Left ventricle myocardium inferior (tissue), 1 donor: ENCODE measurements around the gene VWC2L. TPM values are rescaled to one million over a fixed set of nuclear protein-coding genes. Genes with fewer than 3 reads are reported as not detected.

ENCODE experiments used
- DNase-seq: peaks from one replicate; pipeline ENCODE4 v3.0.0-alpha.2; 2020
- H3K27ac ChIP-seq: fragments of 200-600 bp; replicated peaks from 2 replicates; pipeline ENCODE4 v1.8.0; 2021
- H3K27me3 ChIP-seq: fragments of 200-600 bp; 2 replicates; pipeline ENCODE4 v1.8.0; 2021; ENCODE audit warnings: low read depth
- H3K36me3 ChIP-seq: fragments of 200-600 bp; 2 replicates; pipeline ENCODE4 v1.8.0; 2021
- H3K4me1 ChIP-seq: fragments of 200-600 bp; 2 replicates; pipeline ENCODE4 v1.8.0; 2021
- H3K4me3 ChIP-seq: fragments of 200-600 bp; 2 replicates; pipeline ENCODE4 v1.8.0; 2021; ENCODE audit warnings: mild to moderate bottlenecking, moderate library complexity
- H3K9me3 ChIP-seq: fragments of 200-600 bp; replicated peaks from 2 replicates; pipeline ENCODE4 v1.8.0; 2021
- CTCF ChIP-seq: fragments of 200-600 bp; IDR thresholded peaks from 2 replicates; pipeline ENCODE4 v1.8.0; 2021; ENCODE audit warnings: antibody characterized with exemption, mild to moderate bottlenecking, borderline replicate concordance
- intact Hi-C: fragments of 100-400 bp; cut with micrococcal nuclease; formaldehyde crosslinking; loops from one replicate; pipeline ENCODE4 v1.11.0; 2022
- total RNA-seq: library from RNA; stranded (reverse); fragmentation: NEBNext Ultra II Directional; extraction: Animal tissue kit (Norgen Biotek cat#: 25700); gene quantifications from one replicate; pipeline ENCODE4 v1.2.1, GENCODE V29; 2021
- donor health status: DM: no; HTN: yes; CAD: no; lungs with severe emphysema.

Gene VWC2L
- total RNA-seq, 1 donor from 2014 or later: not detected

- Histone ChIP-seq H3K27ac (no peak overlapping the region), H3K27me3 (no peaks in the 10 kb centered on the region), H3K4me1 (no peaks in the 10 kb centered on the region), H3K4me3 (no peak overlapping the region), H3K9me3 (no peaks in the 10 kb centered on the region), H3K36me3 (no peaks in the 10 kb centered on the region)
- TF ChIP-seq CTCF: no peak
- no peak for DNase-seq
- intact Hi-C loops: no loop called here
Observed at GRCh38 chr2:214410128-214410775, 602 bp upstream of the VWC2L start.

DNA sequence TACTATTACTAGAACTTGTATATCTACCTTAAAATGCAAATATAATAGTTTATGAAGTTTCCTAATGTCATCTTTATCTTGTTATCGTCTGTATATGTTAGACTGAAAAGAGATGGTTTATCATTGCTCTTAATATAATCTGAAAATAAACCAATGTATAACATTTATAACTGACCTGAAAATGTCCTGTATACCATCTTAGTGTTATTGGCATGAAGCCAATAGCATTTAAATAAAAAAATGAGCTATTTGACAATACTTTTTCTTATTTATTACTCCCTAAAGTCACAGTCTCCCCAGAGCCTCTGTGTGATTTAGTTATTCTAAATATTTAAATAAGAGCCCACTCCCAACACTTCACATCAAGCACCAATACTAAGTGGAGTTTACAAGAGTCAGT lies 1.8 kb downstream of the VWC2L start:
- H3K27ac ChIP-seq: no peak overlapping the region
- H3K9me3 ChIP-seq: no peaks in the 10 kb centered on the region
- no peaks in the 10 kb centered on the region for H3K27me3 ChIP-seq
- no peak for TF ChIP-seq CTCF
- H3K36me3 ChIP-seq: no peaks in the 10 kb centered on the region
- DNase-seq: no peak
- intact Hi-C loops: no loop called here
- no peaks in the 10 kb centered on the region for H3K4me1 ChIP-seq
- H3K4me3 ChIP-seq: no peak overlapping the region

GRCh38 chr2:214436470-214436869 lies 25.6 kb downstream of the VWC2L start:
- intact Hi-C loops: no loop called here
- Histone ChIP-seq H3K36me3 (no peaks in the 10 kb centered on the region), H3K4me1 (no peaks in the 10 kb centered on the region), H3K9me3 (no peaks in the 10 kb centered on the region), H3K27ac (no peak overlapping the region), H3K27me3 (no peaks in the 10 kb centered on the region), H3K4me3 (no peak overlapping the region)
- no peak for TF ChIP-seq CTCF
- no peak for DNase-seq

DNA sequence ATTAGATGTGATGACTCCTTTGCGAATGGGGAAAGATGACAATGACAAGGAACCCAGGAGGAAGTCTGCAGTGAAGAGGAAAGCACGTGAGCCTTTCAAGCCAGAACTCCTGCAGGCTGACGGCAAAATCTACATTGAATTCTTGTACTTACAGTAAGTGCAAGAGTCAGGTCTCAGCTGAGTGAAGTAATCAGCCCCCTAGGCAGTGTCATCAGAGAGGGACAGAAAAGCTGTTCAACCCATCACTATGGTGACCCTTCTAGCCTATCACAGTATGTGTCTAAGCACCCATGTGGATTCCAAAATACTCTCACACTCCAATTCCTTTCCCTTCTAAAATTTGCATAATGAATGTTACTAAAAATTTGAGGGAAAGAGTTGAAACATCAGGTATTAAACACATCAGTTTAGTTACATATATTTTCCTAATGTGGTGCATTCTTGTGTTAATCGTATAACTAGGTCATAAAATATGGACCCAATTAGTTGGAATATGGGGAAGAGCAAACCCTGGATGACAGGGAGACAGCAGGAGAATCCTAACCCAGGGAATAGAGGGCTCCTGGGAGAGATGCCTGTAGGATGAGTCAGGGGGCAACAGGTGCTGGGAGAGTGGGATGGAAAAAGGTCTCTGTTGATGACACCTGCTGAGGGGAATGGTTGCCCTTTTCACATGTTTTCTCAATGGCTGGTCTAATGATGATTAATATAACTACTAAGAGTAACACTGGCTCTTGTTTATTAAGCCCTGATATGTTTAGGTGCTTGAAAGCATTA lies 39.5 kb downstream of the VWC2L start:
- Histone ChIP-seq H3K9me3 (peaks cover 6% of the 10 kb centered on the region), H3K4me3 (no peak overlapping the region), H3K36me3 (no peaks in the 10 kb centered on the region), H3K4me1 (no peaks in the 10 kb centered on the region), H3K27me3 (no peaks in the 10 kb centered on the region), H3K27ac (no peak overlapping the region)
- no peak for TF ChIP-seq CTCF
- no peak for DNase-seq
- intact Hi-C loops: no loop called here

DNA sequence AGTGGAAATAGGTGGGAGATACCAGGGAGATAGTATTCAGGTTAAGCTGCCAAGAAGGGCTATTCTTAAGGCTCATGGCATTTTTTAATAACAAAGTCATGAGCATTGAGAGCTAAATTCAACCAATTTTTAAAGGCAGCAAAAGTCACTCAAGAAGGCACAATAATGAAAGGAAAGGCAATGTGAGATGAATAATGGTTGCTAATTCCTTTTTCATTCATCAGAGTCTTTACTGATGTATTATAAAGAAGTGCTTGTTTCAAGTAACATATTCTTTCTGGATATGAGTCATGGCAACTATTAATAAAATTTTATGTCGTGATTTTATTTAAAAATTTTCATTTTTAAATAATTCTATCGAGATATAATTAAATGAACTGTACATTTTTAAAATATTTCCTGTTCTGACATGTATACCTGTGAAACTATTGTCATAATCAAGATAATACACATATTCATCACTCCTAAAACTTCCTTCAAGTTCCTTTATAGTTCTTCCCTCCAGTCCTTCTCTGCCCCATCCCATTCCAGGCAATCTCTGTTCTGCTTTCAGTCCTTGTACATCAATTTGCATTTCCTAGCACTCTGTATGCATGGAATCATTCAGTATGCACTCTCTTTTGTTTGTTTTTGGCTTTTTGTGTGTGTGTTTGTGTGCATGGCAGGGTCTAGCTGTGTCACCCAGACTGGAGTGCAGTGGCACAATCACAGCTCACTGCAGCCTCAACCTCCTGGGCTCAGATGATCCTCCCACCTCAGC lies 40.8 kb downstream of the VWC2L start:
- Histone ChIP-seq H3K4me1 (no peaks in the 10 kb centered on the region), H3K4me3 (no peak overlapping the region), H3K27me3 (no peaks in the 10 kb centered on the region), H3K9me3 (peaks cover 6% of the 10 kb centered on the region), H3K27ac (no peak overlapping the region), H3K36me3 (no peaks in the 10 kb centered on the region)
- no peak for DNase-seq
- TF ChIP-seq CTCF: no peak
- intact Hi-C loops: no loop called here
